IMR-90 (cell line): Measurements from ENCODE around the gene TNS1. TPM values are rescaled to one million over a fixed set of nuclear protein-coding genes. Genes with fewer than 3 reads are reported as not detected.

Source experiments
- ATAC-seq: fragments of 200-7000 bp; cut with Tn5 transposase; 2 replicates; pipeline ENCODE4 v1.9.1; 2020; ENCODE audit warnings: low read depth, mild to moderate bottlenecking, moderate library complexity
- BruUV-seq: library from RNA; stranded (reverse); fragments of 400-500 nt; replicated peaks from 2 replicates; lab custom pipeline; 2021; lab: Mats Ljungman, UMichigan
- CTCF ChIA-PET: fragments of 300-600 bp; formaldehyde crosslinking; extraction: SDS; loops from one replicate; lab custom pipeline; 2021; ENCODE audit warnings: antibody characterized with exemption; lab: Yijun Ruan, JAX
- POLR2A ChIA-PET: fragments of 300-600 bp; sonication (Branson Sonifier 250); formaldehyde crosslinking; loops from one replicate; lab custom pipeline; 2022; ENCODE audit warnings: antibody characterized with exemption; ENCODE audit not compliant: unreplicated experiment; lab: Charles Lee
- DNase-seq: peaks from one replicate; pipeline ENCODE4 v3.0.0; 2013
- H2AFZ ChIP-seq: replicated peaks from 2 replicates; pipeline ENCODE3; 2013; ENCODE audit warnings: low read length, mild to moderate bottlenecking; ENCODE audit not compliant: poor library complexity
- H2AK5ac ChIP-seq: 2 replicates; pipeline ENCODE4 v1.6.1; 2013; ENCODE audit warnings: low read depth, low read length, inconsistent platforms
- H2AK9ac ChIP-seq: replicated peaks from 2 replicates; pipeline ENCODE3; 2013; ENCODE audit warnings: mild to moderate bottlenecking, low read depth, low read length, moderate library complexity; ENCODE audit not compliant: poor library complexity
- H2BK120ac ChIP-seq: 2 replicates; pipeline ENCODE4 v1.6.1; 2013; ENCODE audit warnings: low read depth, low read length, inconsistent platforms
- H2BK15ac ChIP-seq: 3 replicates; pipeline ENCODE4 v1.6.1; 2013; ENCODE audit warnings: low read depth, low read length, inconsistent platforms
- H2BK20ac ChIP-seq: 2 replicates; pipeline ENCODE4 v1.6.1; 2013; ENCODE audit warnings: low read depth, mild to moderate bottlenecking, inconsistent platforms, low read length, moderate library complexity
- H2BK5ac ChIP-seq: 2 replicates; pipeline ENCODE4 v1.6.1; 2013; ENCODE audit warnings: mild to moderate bottlenecking, low read depth, low read length, inconsistent platforms; ENCODE audit not compliant: poor library complexity, severe bottlenecking
- H3K14ac ChIP-seq: replicated peaks from 2 replicates; pipeline ENCODE4 v1.6.1; 2013; ENCODE audit warnings: low read depth, low read length, inconsistent platforms
- H3K18ac ChIP-seq: 2 replicates; pipeline ENCODE4 v1.6.1; 2013; ENCODE audit warnings: low read depth, low read length, control low read depth
- H3K23ac ChIP-seq: 2 replicates; pipeline ENCODE4 v1.6.1; 2013; ENCODE audit warnings: low read depth, low read length, inconsistent platforms
- H3K27ac ChIP-seq: 2 replicates; pipeline ENCODE4 v1.5.1; 2013; ENCODE audit warnings: mild to moderate bottlenecking, control low read depth, low read length; ENCODE audit not compliant: insufficient read depth
- H3K27me3 ChIP-seq: 2 replicates; pipeline ENCODE4 v1.6.1; 2013; ENCODE audit warnings: low read length; ENCODE audit not compliant: control insufficient read depth, insufficient read depth
- H3K36me3 ChIP-seq: 2 replicates; pipeline ENCODE4 v1.6.1; 2013; ENCODE audit warnings: low read length, mixed read lengths; ENCODE audit not compliant: control insufficient read depth, insufficient read depth
- H3K4ac ChIP-seq: 2 replicates; pipeline ENCODE4 v1.6.1; 2013; ENCODE audit warnings: low read depth, low read length, inconsistent platforms
- H3K4me1 ChIP-seq: 2 replicates; pipeline ENCODE4 v1.6.1; 2013; ENCODE audit warnings: low read length, mixed read lengths; ENCODE audit not compliant: control insufficient read depth, insufficient read depth
- H3K4me2 ChIP-seq: 2 replicates; pipeline ENCODE4 v1.6.1; 2013; ENCODE audit warnings: low read depth, mild to moderate bottlenecking, control low read depth, low read length, moderate library complexity
- H3K4me3 ChIP-seq: 2 replicates; pipeline ENCODE4 v1.5.1; 2013; ENCODE audit warnings: low read depth, mild to moderate bottlenecking, control low read depth, low read length, moderate library complexity; ENCODE audit not compliant: insufficient read depth
- H3K56ac ChIP-seq: 2 replicates; pipeline ENCODE4 v1.6.1; 2013; ENCODE audit warnings: low read length, inconsistent platforms; ENCODE audit not compliant: insufficient read depth; ENCODE audit errors: extremely low read depth
- H3K79me1 ChIP-seq, 2 experiments: 2 replicates each; pipeline ENCODE4 v1.6.1; 2013; ENCODE audit warnings: low read length in 2 of 2, inconsistent platforms in 1 of 2, low read depth in 1 of 2
- H3K9ac ChIP-seq: 2 replicates; pipeline ENCODE4 v1.6.1; 2013; ENCODE audit warnings: low read depth, low read length, control low read depth
- H3K9me1 ChIP-seq: 2 replicates; pipeline ENCODE4 v1.6.1; 2013; ENCODE audit warnings: low read length, inconsistent platforms; ENCODE audit not compliant: insufficient read depth
- H3K9me3 ChIP-seq: 2 replicates; pipeline ENCODE4 v1.6.1; 2013; ENCODE audit warnings: low read length; ENCODE audit not compliant: control insufficient read depth, insufficient read depth
- H4K20me1 ChIP-seq: 2 replicates; pipeline ENCODE4 v1.6.1; 2013; ENCODE audit warnings: low read length, inconsistent platforms; ENCODE audit not compliant: insufficient read depth
- H4K5ac ChIP-seq: 2 replicates; pipeline ENCODE4 v1.6.1; 2013; ENCODE audit warnings: mild to moderate bottlenecking, low read depth, low read length, control low read depth
- H4K8ac ChIP-seq, 2 experiments: 2 replicates each; pipeline ENCODE4 v1.6.1; 2013; ENCODE audit warnings: low read depth in 2 of 2, low read length in 2 of 2, control low read depth in 1 of 2, inconsistent platforms in 1 of 2
- H4K91ac ChIP-seq: 2 replicates; pipeline ENCODE4 v1.6.1; 2013; ENCODE audit warnings: low read depth, low read length, inconsistent platforms; ENCODE audit not compliant: insufficient read depth
- BHLHE40 ChIP-seq: fragments of 150-350 bp; IDR thresholded peaks from 2 replicates; pipeline ENCODE4 v1.6.1; 2016; ENCODE audit warnings: mild to moderate bottlenecking, low read depth, low read length
- MAFK ChIP-seq: IDR thresholded peaks from 2 replicates; pipeline ENCODE4 v1.6.1; 2012; ENCODE audit warnings: low read depth, low read length, improper control_type of control experiment
- POLR2A ChIP-seq: IDR thresholded peaks from 2 replicates; pipeline ENCODE4 v1.6.1; 2012; ENCODE audit warnings: mild to moderate bottlenecking, low read depth, low read length
- RAD21 ChIP-seq: IDR thresholded peaks from 2 replicates; pipeline ENCODE4 v1.6.1; 2012; ENCODE audit warnings: low read length, improper control_type of control experiment
- RCOR1 ChIP-seq: IDR thresholded peaks from 2 replicates; pipeline ENCODE4 v1.6.1; 2012; ENCODE audit warnings: mild to moderate bottlenecking, low read length, improper control_type of control experiment; ENCODE audit not compliant: insufficient replicate concordance
- RFX5 ChIP-seq: IDR thresholded peaks from 2 replicates; pipeline ENCODE4 v1.8.0; 2012; ENCODE audit warnings: low read depth, mild to moderate bottlenecking, low read length, moderate library complexity
- WGBS, 2 experiments: methylation state at CpG; one replicate each; pipeline versions ENCODE4 v1.1.5 to v1.1.7; 2013; ENCODE audit warnings: missing lambda C conversion rate in 2 of 2; ENCODE audit not compliant: insufficient read length in 1 of 2; ENCODE audit errors: extremely low coverage in 2 of 2; 5-methylcytosine and 5-hydroxymethylcytosine counted together
- dilution Hi-C: fragments of 300-500 bp; cut with HindIII; formaldehyde crosslinking; loops from one replicate; pipeline ENCODE4 v1.14.3; 2018; ENCODE audit warnings: low sequenced_read_pairs; ENCODE audit not compliant: unreplicated experiment
- in situ Hi-C: fragments of 300-500 bp; cut with MboI; formaldehyde crosslinking; loops from 3 replicates; pipeline ENCODE4 v1.14.3; 2019; ENCODE audit warnings: low sequenced_read_pairs, inconsistent platforms, mixed read lengths
- intact Hi-C: fragments of 100-400 bp; cut with micrococcal nuclease; formaldehyde crosslinking; loops from 2 replicates; pipeline ENCODE4 v1.10.0; 2022
- polyA plus RNA-seq, 3 experiments: library from polyadenylated mRNA; depleted of rRNA; stranded (reverse); fragments of >200 nt; gene quantifications; 2 replicates each; pipeline ENCODE4 v1.2.3, GENCODE V29; 2012; ENCODE audit warnings: low replicate concordance in 1 of 3
- total RNA-seq: library from RNA; depleted of rRNA; stranded (reverse); fragments of >200 nt; gene quantifications from 2 replicates; pipeline ENCODE4 v1.2.3, GENCODE V29; 2012
- TF ChIP-seq, protein P1 (sequence below): conservative IDR thresholded peaks from 2 replicates; pipeline ENCODE4 v1.5.1; 2012; ENCODE audit warnings: mild to moderate bottlenecking, low read depth, low read length, improper control_type of control experiment
- TF ChIP-seq, protein P2 (sequence below): fragments of 150-350 bp; IDR thresholded peaks from 2 replicates; pipeline ENCODE4 v1.6.1; 2016; ENCODE audit warnings: low read depth, mild to moderate bottlenecking, low read length, moderate library complexity, borderline replicate concordance

Gene TNS1
- total and polyA plus RNA-seq, 2 of the 4 experiments (the other 2 are of a cell fraction), result 41.1 to 45.2 TPM

DNA sequence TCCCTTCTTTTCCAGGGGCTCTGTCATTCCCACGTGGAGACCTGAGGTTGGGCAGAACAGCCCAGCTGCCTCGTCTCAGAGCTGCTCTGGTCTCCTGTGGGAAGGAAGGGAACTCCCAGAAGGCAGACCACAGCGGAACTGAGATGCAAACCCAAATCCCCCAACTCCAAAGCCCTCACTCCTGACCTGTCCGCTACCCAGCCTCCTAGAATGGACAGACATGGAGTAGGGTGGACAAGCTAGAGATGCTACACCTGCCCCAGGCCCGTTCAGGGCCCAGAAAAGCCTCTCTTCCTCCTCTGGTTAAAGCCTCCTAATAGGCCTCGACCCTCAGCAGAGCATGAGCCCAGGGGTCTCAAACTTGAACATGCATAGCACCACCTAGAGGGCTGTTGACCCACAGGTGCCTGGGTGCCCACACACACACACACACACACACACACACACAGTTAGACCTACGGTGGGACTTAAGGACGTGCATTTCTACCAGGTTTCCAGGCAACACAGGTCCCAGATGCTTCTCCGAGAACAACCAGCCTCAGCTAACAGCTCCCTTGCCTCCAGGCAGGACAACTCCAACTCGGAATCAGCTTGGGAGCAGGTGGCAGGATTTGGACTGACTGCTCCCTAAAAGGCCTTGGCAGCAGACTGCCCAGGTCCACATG is 93.5 kb downstream of the TNS1 start:
- no peak overlapping the region for H3K56ac ChIP-seq
- no peak overlapping the region for H2BK15ac ChIP-seq
- no peaks in the 10 kb centered on the region for H3K27me3 ChIP-seq
- no peak overlapping the region for H3K23ac ChIP-seq
- H3K36me3 ChIP-seq, result peaks cover 5% of the 10 kb centered on the region
- H3K79me1 ChIP-seq, result peaks cover 23 to 78% of the 10 kb centered on the region in 2 experiments; a peak in 3 of 4 replicates
- no peak overlapping the region; the same call in 1 of the 2 replicates for H3K14ac ChIP-seq
- H2BK20ac ChIP-seq, result no peak overlapping the region
- TF ChIP-seq BHLHE40 (no peak), RAD21 (no peak), POLR2A (no peak), RCOR1 (no peak), RFX5 (no peak), MAFK (no peak)
- TF ChIP-seq, protein P1, sequence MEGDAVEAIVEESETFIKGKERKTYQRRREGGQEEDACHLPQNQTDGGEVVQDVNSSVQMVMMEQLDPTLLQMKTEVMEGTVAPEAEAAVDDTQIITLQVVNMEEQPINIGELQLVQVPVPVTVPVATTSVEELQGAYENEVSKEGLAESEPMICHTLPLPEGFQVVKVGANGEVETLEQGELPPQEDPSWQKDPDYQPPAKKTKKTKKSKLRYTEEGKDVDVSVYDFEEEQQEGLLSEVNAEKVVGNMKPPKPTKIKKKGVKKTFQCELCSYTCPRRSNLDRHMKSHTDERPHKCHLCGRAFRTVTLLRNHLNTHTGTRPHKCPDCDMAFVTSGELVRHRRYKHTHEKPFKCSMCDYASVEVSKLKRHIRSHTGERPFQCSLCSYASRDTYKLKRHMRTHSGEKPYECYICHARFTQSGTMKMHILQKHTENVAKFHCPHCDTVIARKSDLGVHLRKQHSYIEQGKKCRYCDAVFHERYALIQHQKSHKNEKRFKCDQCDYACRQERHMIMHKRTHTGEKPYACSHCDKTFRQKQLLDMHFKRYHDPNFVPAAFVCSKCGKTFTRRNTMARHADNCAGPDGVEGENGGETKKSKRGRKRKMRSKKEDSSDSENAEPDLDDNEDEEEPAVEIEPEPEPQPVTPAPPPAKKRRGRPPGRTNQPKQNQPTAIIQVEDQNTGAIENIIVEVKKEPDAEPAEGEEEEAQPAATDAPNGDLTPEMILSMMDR, result no peak; the same call in 1 of the 2 replicates
- TF ChIP-seq, protein P2, sequence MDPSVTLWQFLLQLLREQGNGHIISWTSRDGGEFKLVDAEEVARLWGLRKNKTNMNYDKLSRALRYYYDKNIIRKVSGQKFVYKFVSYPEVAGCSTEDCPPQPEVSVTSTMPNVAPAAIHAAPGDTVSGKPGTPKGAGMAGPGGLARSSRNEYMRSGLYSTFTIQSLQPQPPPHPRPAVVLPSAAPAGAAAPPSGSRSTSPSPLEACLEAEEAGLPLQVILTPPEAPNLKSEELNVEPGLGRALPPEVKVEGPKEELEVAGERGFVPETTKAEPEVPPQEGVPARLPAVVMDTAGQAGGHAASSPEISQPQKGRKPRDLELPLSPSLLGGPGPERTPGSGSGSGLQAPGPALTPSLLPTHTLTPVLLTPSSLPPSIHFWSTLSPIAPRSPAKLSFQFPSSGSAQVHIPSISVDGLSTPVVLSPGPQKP, result no peak
- no peaks in the 10 kb centered on the region for H3K9me3 ChIP-seq
- no peak overlapping the region; the same call in 1 of the 2 replicates for H3K4ac ChIP-seq
- no peak overlapping the region for H2BK120ac ChIP-seq
- no peak overlapping the region for H4K5ac ChIP-seq
- CTCF ChIA-PET, result no interaction called here
- intact Hi-C loops, result no loop called here
- no peak overlapping the region for H3K27ac ChIP-seq
- no peak overlapping the region for H4K91ac ChIP-seq
- no peak overlapping the region for H3K4me2 ChIP-seq
- H2BK5ac ChIP-seq, result no peak overlapping the region
- in situ Hi-C loops, result no loop called here
- no peak overlapping the region for H3K4me3 ChIP-seq
- ATAC-seq, result no peak
- H3K18ac ChIP-seq, result no peak overlapping the region
- no peak for DNase-seq
- H3K4me1 ChIP-seq, result peaks cover 44% of the 10 kb centered on the region
- BruUV-seq, result no TSS peak
- dilution Hi-C loops, result no loop called here
- 20% methylated on average over 1 of the region's 10 CpGs; no CpG with 5 or more reads in 1 of the 2 experiments for WGBS, 2 experiments
- H2AK5ac ChIP-seq, result no peak overlapping the region
- H2AFZ ChIP-seq, result no peak overlapping the region
- POLR2A ChIA-PET, result no interaction called here
- no peak overlapping the region for H4K8ac ChIP-seq
- H2AK9ac ChIP-seq, result peak overlapping the region; percentile 44
- H3K9me1 ChIP-seq, result peaks cover 31% of the 10 kb centered on the region
- H3K9ac ChIP-seq, result no peak overlapping the region
- peaks cover 26% of the 10 kb centered on the region for H4K20me1 ChIP-seq
